ENCODE data around the gene KIF15.
A peak's percentile ranks its signal among the peaks of the same experiment; 100 is the strongest.

KIF15 gene

GRCh38 chr3:44761101-44761423, 532 bp upstream of the KIF15 start:
- H4K20me1 ChIP-seq: no peaks in the 10 kb centered on the region
- peaks cover 60 to 83% (median 79%) of the 10 kb centered on the region in 11 experiments for H3K9me3 ChIP-seq (replicated peaks in 1 of 11)
- H3K27me3 ChIP-seq: no peaks in the 10 kb centered on the region
- peak overlapping the region; percentile 83 to 94 (median 87) for H3K27ac ChIP-seq
- H3K36me3 ChIP-seq: peaks cover 47 to 77% (median 71%) of the 10 kb centered on the region in 11 experiments
- peak overlapping the region; percentile 66 to 95 (median 80) for H3K4me2 ChIP-seq
- peak overlapping the region; percentile 79 to 95 (median 90) for H3K4me3 ChIP-seq
- H3K9ac ChIP-seq: peak overlapping the region; percentile 85 to 95 (median 92)
- no peak for TF ChIP-seq Cebpa-rat (IDR thresholded peaks at IDR 0.05)
- peaks cover 10 to 23% (median 18%) of the 10 kb centered on the region in 10 experiments for H3K4me1 ChIP-seq

DNA sequence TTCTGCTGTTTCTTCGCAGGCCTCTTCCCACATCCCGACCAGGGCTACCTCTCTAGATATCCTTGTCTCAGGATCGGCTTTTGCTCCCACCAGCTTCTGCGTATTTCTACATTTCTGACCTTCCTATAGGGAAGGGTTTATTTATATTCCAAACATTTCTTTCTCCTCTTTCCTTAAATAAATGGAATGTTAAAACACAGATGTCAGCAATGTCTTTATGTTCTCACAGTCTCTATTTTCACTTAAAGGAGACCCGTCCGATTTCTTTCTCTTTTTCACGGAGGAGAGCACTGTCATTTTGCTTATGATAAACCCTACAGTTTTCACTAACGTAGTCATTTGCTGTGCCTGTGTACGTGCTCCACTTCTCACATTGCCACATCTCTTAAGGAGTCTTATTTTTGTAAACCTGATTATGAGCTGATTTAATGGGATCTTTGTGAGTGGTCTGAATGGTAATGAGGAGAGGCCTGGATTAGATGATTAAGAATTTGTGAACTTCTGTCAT, 630 bp downstream of the KIF15 start:
- no peaks in the 10 kb centered on the region for H4K20me1 ChIP-seq
- no peaks in the 10 kb centered on the region for H3K27me3 ChIP-seq
- H3K4me1 ChIP-seq: peaks cover 10 to 23% (median 18%) of the 10 kb centered on the region in 10 experiments
- peak overlapping the region; percentile 79 to 95 (median 90) for H3K4me3 ChIP-seq
- no peak for TF ChIP-seq Cebpa-rat (IDR thresholded peaks at IDR 0.05)
- peak overlapping the region in 10 of 11 experiments; percentile 25 to 94 (median 87); a peak in 19 of 22 replicates for H3K27ac ChIP-seq
- H3K36me3 ChIP-seq: peaks cover 40 to 77% (median 71%) of the 10 kb centered on the region in 11 experiments
- peaks cover 60 to 83% (median 79%) of the 10 kb centered on the region in 11 experiments for H3K9me3 ChIP-seq (replicated peaks in 1 of 11)
- H3K9ac ChIP-seq: peak overlapping the region; percentile 85 to 95 (median 92); a peak in 21 of 22 replicates
- peak overlapping the region; percentile 75 to 94 (median 82) for H3K4me2 ChIP-seq

- Histone ChIP-seq H3K27me3 (no peaks in the 10 kb centered on the region), H3K36me3 (peaks cover 36 to 77% (median 71%) of the 10 kb centered on the region in 11 experiments), H3K27ac (peak overlapping the region in 9 of 11 experiments; percentile 83 to 94 (median 87); a peak in 17 of 22 replicates)
Observed at GRCh38 chr3:44762690-44763089, 1.1 kb downstream of the KIF15 start.

DNA sequence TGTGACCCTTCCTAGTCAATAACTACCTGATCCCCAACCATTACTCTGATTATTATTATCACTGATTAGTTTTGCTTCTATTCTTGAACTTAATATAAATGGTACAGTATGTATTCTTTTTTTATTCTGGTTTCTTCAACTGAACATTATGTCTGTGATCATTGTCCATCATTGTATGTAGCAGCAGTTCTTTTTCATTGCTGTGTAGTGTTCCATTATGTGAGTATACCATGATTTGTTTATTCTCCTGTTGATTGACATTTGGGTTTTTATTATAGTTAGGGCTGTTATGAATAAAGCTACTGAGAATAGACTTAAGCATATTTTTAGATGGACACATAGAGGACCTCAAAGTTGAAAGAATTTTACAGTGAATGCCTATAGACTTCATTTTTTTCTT, 2.7 kb downstream of the KIF15 start:
- Histone ChIP-seq H3K4me1 (peaks cover 10 to 23% (median 18%) of the 10 kb centered on the region in 10 experiments), H4K20me1 (no peaks in the 10 kb centered on the region), H3K27me3 (no peaks in the 10 kb centered on the region), H3K9ac (no peak overlapping the region), H3K4me2 (no peak overlapping the region), H3K4me3 (no peak overlapping the region; a peak in 1 of 20 replicates), H3K9me3 (replicated peaks in 1 of 11) (peaks cover 60 to 83% (median 79%) of the 10 kb centered on the region in 11 experiments), H3K36me3 (peaks cover 29 to 77% (median 71%) of the 10 kb centered on the region in 11 experiments), H3K27ac (no peak overlapping the region)
- TF ChIP-seq Cebpa-rat (IDR thresholded peaks at IDR 0.05): no peak

More at GRCh38 chr3:44762690-44763089, 1.1 kb downstream of the KIF15 start:
- Histone ChIP-seq H3K4me2 (peak overlapping the region; percentile 75 to 94 (median 82)), H3K9ac (peak overlapping the region in 10 of 11 experiments; percentile 85 to 95 (median 92); a peak in 19 of 22 replicates), H3K4me1 (peaks cover 10 to 23% (median 18%) of the 10 kb centered on the region in 10 experiments), H4K20me1 (no peaks in the 10 kb centered on the region), H3K9me3 (replicated peaks in 1 of 11) (peaks cover 60 to 83% (median 79%) of the 10 kb centered on the region in 11 experiments), H3K4me3 (peak overlapping the region in 9 of 10 experiments; percentile 79 to 95 (median 86); a peak in 17 of 20 replicates)
- no peak for TF ChIP-seq Cebpa-rat (IDR thresholded peaks at IDR 0.05)

GRCh38 chr3:44771424-44772098, 10.0 kb downstream of the KIF15 start:
- H3K27ac ChIP-seq: no peak overlapping the region
- no peak overlapping the region for H3K4me2 ChIP-seq
- TF ChIP-seq Cebpa-rat (IDR thresholded peaks at IDR 0.05): no peak
- no peaks in the 10 kb centered on the region for H3K27me3 ChIP-seq
- peaks cover 43 to 100% (median 100%) of the 10 kb centered on the region in 11 experiments for H3K36me3 ChIP-seq
- H3K9ac ChIP-seq: no peak overlapping the region
- no peaks in the 10 kb centered on the region for H3K4me1 ChIP-seq
- H3K9me3 ChIP-seq (replicated peaks in 1 of 11): peaks cover 70 to 78% (median 75%) of the 10 kb centered on the region in 11 experiments
- no peak overlapping the region; a peak in 1 of 20 replicates for H3K4me3 ChIP-seq
- H4K20me1 ChIP-seq: no peaks in the 10 kb centered on the region

DNA sequence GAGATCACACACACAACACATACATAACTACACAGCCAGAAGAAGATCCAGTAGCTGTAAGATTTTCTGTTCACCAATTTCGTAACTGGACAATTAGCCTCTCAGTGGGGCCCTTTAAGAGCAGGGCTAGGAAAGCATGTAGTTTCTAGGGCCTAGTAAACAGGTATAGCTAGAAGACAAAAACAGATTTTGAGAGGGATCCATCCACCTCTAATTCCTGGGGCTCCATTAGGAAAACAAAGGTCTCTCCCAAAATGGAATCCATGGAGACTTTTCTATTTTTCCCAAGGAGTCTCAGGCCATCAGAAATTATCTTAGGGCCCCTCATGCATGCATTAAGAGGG, 10.5 kb downstream of the KIF15 start:
- Histone ChIP-seq H3K36me3 (peaks cover 43 to 100% (median 100%) of the 10 kb centered on the region in 11 experiments), H3K4me3 (peak overlapping the region in 1 of 10 experiments; percentile 40; a peak in 2 of 20 replicates), H3K9me3 (replicated peaks in 1 of 11) (peaks cover 65 to 73% (median 70%) of the 10 kb centered on the region in 11 experiments), H4K20me1 (no peaks in the 10 kb centered on the region), H3K27me3 (no peaks in the 10 kb centered on the region), H3K27ac (no peak overlapping the region), H3K4me1 (no peaks in the 10 kb centered on the region), H3K9ac (no peak overlapping the region), H3K4me2 (no peak overlapping the region)
- TF ChIP-seq Cebpa-rat (IDR thresholded peaks at IDR 0.05): no peak

GRCh38 chr3:44782891-44783290, 21.3 kb downstream of the KIF15 start:
- Histone ChIP-seq H3K27me3 (no peaks in the 10 kb centered on the region), H3K9me3 (replicated peaks in 1 of 11) (no peaks in the 10 kb centered on the region), H3K9ac (no peak overlapping the region), H3K27ac (no peak overlapping the region), H3K4me3 (no peak overlapping the region), H3K4me1 (no peaks in the 10 kb centered on the region), H4K20me1 (no peaks in the 10 kb centered on the region; a peak in 1 of 22 replicates), H3K4me2 (no peak overlapping the region), H3K36me3 (peaks cover 7 to 100% (median 90%) of the 10 kb centered on the region in 11 experiments)
- TF ChIP-seq Cebpa-rat (IDR thresholded peaks at IDR 0.05): no peak

- no peaks in the 10 kb centered on the region for H3K4me1 ChIP-seq
- H3K36me3 ChIP-seq: peaks cover 18 to 100% (median 99%) of the 10 kb centered on the region in 11 experiments
- H3K4me3 ChIP-seq: no peak overlapping the region
- H3K27ac ChIP-seq: no peak overlapping the region
- no peak overlapping the region for H3K4me2 ChIP-seq
- no peak overlapping the region for H3K9ac ChIP-seq
- H3K9me3 ChIP-seq (replicated peaks in 1 of 11): no peaks in the 10 kb centered on the region
- TF ChIP-seq Cebpa-rat (IDR thresholded peaks at IDR 0.05): no peak
- no peaks in the 10 kb centered on the region for H4K20me1 ChIP-seq
- no peaks in the 10 kb centered on the region for H3K27me3 ChIP-seq
Observed at GRCh38 chr3:44795197-44795596, 33.6 kb downstream of the KIF15 start.

GRCh38 chr3:44802011-44802410, 40.4 kb downstream of the KIF15 start:
- peaks cover 19 to 100% (median 98%) of the 10 kb centered on the region in 11 experiments for H3K36me3 ChIP-seq
- no peak overlapping the region for H3K27ac ChIP-seq
- no peaks in the 10 kb centered on the region for H3K4me1 ChIP-seq

More at GRCh38 chr3:44802011-44802410, 40.4 kb downstream of the KIF15 start:
- no peaks in the 10 kb centered on the region for H3K9me3 ChIP-seq (replicated peaks in 1 of 11)
- H3K4me3 ChIP-seq: no peak overlapping the region
- no peak overlapping the region for H3K9ac ChIP-seq
- H3K4me2 ChIP-seq: no peak overlapping the region
- no peaks in the 10 kb centered on the region; a peak in 1 of 22 replicates for H4K20me1 ChIP-seq
- no peaks in the 10 kb centered on the region for H3K27me3 ChIP-seq
- no peak for TF ChIP-seq Cebpa-rat (IDR thresholded peaks at IDR 0.05)
